ENCODE measurements around the gene SPAG16.
"Not testable (repeated sequence)": the region's sequence is repeated elsewhere in the genome, so short reads cannot be mapped to it uniquely, and the experiment has no call there.

Gene SPAG16

GRCh38 chr2:213376644-213377043, 92.4 kb downstream of the SPAG16 start:
- H3K36me3 ChIP-seq (ENCODE audit: insufficient read depth, low read length) = no peaks in the 10 kb centered on the region
- no peak overlapping the region for H3K9ac ChIP-seq (ENCODE audit: low read depth, low read length, poor library complexity, severe bottlenecking)
- no peaks in the 10 kb centered on the region for H3K4me1 ChIP-seq (ENCODE audit: insufficient read depth, low read length, poor library complexity, severe bottlenecking)
- H4K20me1 ChIP-seq (ENCODE audit: insufficient read depth, low read length, poor library complexity, severe bottlenecking) = no peaks in the 10 kb centered on the region
- TF ChIP-seq EZH2phosphoT487 (IDR thresholded peaks at IDR 0.05; ENCODE audit: borderline replicate concordance) (no peak), CTCF (conservative IDR thresholded peaks at IDR 0.05; ENCODE audit: low read length) (no peak)
- no peaks in the 10 kb centered on the region for H3K27me3 ChIP-seq (ENCODE audit: insufficient read depth, low read length, poor library complexity, severe bottlenecking)
- no peak overlapping the region for H3K4me3 ChIP-seq (ENCODE audit: low read length, poor library complexity, severe bottlenecking)
- H3K9me3 ChIP-seq (ENCODE audit: insufficient read depth, low read depth, low read length) = no peaks in the 10 kb centered on the region
- no peak overlapping the region for H2AFZ ChIP-seq (ENCODE audit: low read length)
- H3K4me2 ChIP-seq (ENCODE audit: low read depth, low read length, poor library complexity, severe bottlenecking) = no peak overlapping the region
- no peaks in the 10 kb centered on the region for H3K9me2 ChIP-seq (replicated peaks; ENCODE audit: low read depth, low read length)
- H3F3A ChIP-seq (ENCODE audit: low read depth) = no peaks in the 10 kb centered on the region
- H3K79me2 ChIP-seq (ENCODE audit: insufficient read depth, low read length) = no peaks in the 10 kb centered on the region

- not testable (repeated sequence) for H3K9ac ChIP-seq (ENCODE audit: low read depth, low read length, poor library complexity, severe bottlenecking); H3K4me3 ChIP-seq (ENCODE audit: low read length, poor library complexity, severe bottlenecking); H2AFZ ChIP-seq (ENCODE audit: low read length); H3K27me3 ChIP-seq (ENCODE audit: insufficient read depth, low read length, poor library complexity, severe bottlenecking); H3F3A ChIP-seq (ENCODE audit: low read depth); H3K4me2 ChIP-seq (ENCODE audit: low read depth, low read length, poor library complexity, severe bottlenecking); H3K36me3 ChIP-seq (ENCODE audit: insufficient read depth, low read length); H3K4me1 ChIP-seq (ENCODE audit: insufficient read depth, low read length, poor library complexity, severe bottlenecking); H3K9me3 ChIP-seq (ENCODE audit: insufficient read depth, low read depth, low read length); H3K9me2 ChIP-seq (replicated peaks; ENCODE audit: low read depth, low read length); H4K20me1 ChIP-seq (ENCODE audit: insufficient read depth, low read length, poor library complexity, severe bottlenecking); H3K79me2 ChIP-seq (ENCODE audit: insufficient read depth, low read length)
Observed at GRCh38 chr2:213407027-213407426, 122.8 kb downstream of the SPAG16 start.

- H3F3A ChIP-seq (ENCODE audit: low read depth); H3K27me3 ChIP-seq (ENCODE audit: insufficient read depth, low read length, poor library complexity, severe bottlenecking); H2AFZ ChIP-seq (ENCODE audit: low read length); H3K9me2 ChIP-seq (replicated peaks; ENCODE audit: low read depth, low read length); H3K79me2 ChIP-seq (ENCODE audit: insufficient read depth, low read length); H3K9ac ChIP-seq (ENCODE audit: low read depth, low read length, poor library complexity, severe bottlenecking); H3K4me2 ChIP-seq (ENCODE audit: low read depth, low read length, poor library complexity, severe bottlenecking); H3K4me1 ChIP-seq (ENCODE audit: insufficient read depth, low read length, poor library complexity, severe bottlenecking); H3K4me3 ChIP-seq (ENCODE audit: low read length, poor library complexity, severe bottlenecking); H3K9me3 ChIP-seq (ENCODE audit: insufficient read depth, low read depth, low read length); H4K20me1 ChIP-seq (ENCODE audit: insufficient read depth, low read length, poor library complexity, severe bottlenecking); H3K36me3 ChIP-seq (ENCODE audit: insufficient read depth, low read length): not testable (repeated sequence)
Observed at GRCh38 chr2:213408426-213409070, 124.3 kb downstream of the SPAG16 start.

GRCh38 chr2:213410687-213411086, 126.4 kb downstream of the SPAG16 start:
- not testable (repeated sequence) for H3K4me3 ChIP-seq (ENCODE audit: low read length, poor library complexity, severe bottlenecking); H3K36me3 ChIP-seq (ENCODE audit: insufficient read depth, low read length); H3K79me2 ChIP-seq (ENCODE audit: insufficient read depth, low read length); H3K4me1 ChIP-seq (ENCODE audit: insufficient read depth, low read length, poor library complexity, severe bottlenecking); H3K9me2 ChIP-seq (replicated peaks; ENCODE audit: low read depth, low read length); H3F3A ChIP-seq (ENCODE audit: low read depth); H3K4me2 ChIP-seq (ENCODE audit: low read depth, low read length, poor library complexity, severe bottlenecking); H4K20me1 ChIP-seq (ENCODE audit: insufficient read depth, low read length, poor library complexity, severe bottlenecking); H2AFZ ChIP-seq (ENCODE audit: low read length); H3K9ac ChIP-seq (ENCODE audit: low read depth, low read length, poor library complexity, severe bottlenecking); H3K9me3 ChIP-seq (ENCODE audit: insufficient read depth, low read depth, low read length); H3K27me3 ChIP-seq (ENCODE audit: insufficient read depth, low read length, poor library complexity, severe bottlenecking)
